H54 (cell line): ENCODE data around the gene SERPINB10.

Experiments used
- DNase-seq: peaks from one replicate; pipeline ENCODE4 v3.0.0; 2011; ENCODE audit warnings: low spot score, mixed read lengths; ENCODE audit not compliant: insufficient read length
- FAIRE-seq: peaks from 3 replicates; lab custom pipeline; 2011; peaks lifted over from hg19 to GRCh38; lab: Jason Lieb, UNC
- POLR2A ChIP-seq: IDR thresholded peaks from 2 replicates; pipeline ENCODE4 v1.6.1; 2011; ENCODE audit warnings: low read depth, mild to moderate bottlenecking, low read length

The SERPINB10 gene

GRCh38 chr18:63970809-63971205, 63.0 kb downstream of the SERPINB10 start:
- no peak for TF ChIP-seq POLR2A
- FAIRE-seq, result no peak
- DNase-seq, result no peak

- DNase-seq (no peak), FAIRE-seq (no peak)
- TF ChIP-seq POLR2A, result no peak
Measured at GRCh38 chr18:63971320-63972001, 63.7 kb downstream of the SERPINB10 start.

DNA sequence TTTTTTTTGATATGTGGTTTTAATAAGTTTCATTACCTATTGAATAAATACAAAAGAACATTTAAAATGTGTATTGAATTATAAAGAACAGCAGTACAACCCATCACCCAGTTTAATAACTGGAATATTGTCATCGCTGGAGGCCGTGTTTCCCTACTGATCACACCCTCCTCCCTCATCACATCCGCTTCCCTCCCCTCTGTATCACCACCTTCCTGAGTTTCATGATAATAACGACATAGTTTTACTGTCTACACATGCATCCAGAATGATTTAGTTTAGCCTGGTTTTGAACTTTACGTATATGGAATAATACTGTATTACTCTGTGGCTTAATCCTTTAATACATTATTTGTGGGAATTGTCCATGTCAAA, 64.2 kb downstream of the SERPINB10 start:
- DNase-seq (no peak), FAIRE-seq (no peak)
- no peak for TF ChIP-seq POLR2A

- FAIRE-seq, result no peak
- no peak for DNase-seq
- TF ChIP-seq POLR2A, result no peak
Measured at GRCh38 chr18:63974991-63975390, 67.2 kb downstream of the SERPINB10 start.

- no peak for TF ChIP-seq POLR2A
- FAIRE-seq (no peak), DNase-seq (no peak)
Measured at GRCh38 chr18:63975628-63976027, 67.9 kb downstream of the SERPINB10 start.

DNA sequence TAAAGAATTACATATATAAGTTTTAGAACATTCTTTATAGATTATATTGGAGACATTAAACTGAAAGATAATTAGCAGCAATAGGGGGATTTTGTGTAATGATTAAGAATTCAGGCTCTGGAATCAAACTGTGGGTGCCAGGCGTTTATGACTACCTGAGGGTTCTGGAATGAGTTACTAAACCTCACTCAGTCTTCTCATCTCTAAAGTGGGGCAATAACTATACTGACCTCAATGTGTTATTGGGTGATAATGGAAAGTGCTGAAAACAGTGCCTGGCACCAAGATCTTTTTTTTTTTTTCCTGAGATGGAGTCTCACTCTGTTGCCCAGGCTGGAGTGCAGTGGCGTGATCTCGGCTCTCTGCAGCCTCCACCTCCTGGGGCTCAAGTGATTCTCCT, 69.3 kb downstream of the SERPINB10 start:
- DNase-seq, result no peak
- no peak for TF ChIP-seq POLR2A
- no peak for FAIRE-seq

DNA sequence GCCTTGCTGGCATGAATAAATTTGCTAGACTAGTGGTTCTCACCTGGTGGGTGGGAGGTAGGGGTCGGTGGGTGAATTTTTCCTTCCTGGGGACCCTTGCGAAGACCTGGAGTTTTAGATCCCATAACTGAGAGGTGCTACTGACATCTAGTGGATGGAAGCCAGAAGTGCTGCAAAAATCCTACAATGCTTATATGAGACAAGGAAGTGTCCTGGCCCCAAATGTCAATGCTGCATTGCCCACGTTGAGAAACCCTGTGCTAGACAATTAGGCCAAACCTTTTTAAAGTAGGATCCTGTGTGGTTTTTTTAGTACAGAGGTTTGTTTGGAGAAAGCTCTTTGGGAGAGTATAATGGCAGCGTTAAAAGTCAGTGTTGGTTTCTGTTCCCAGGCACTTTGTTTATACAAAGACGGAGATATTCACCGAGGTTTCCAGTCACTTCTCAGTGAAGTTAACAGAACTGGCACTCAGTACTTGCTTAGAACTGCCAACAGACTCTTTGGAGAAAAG, 71.7 kb downstream of the SERPINB10 start:
- peak; percentile 64 for FAIRE-seq
- TF ChIP-seq POLR2A, result no peak
- DNase-seq, result no peak

- TF ChIP-seq POLR2A, result no peak
- FAIRE-seq, result no peak
- no peak for DNase-seq
Measured at GRCh38 chr18:63980027-63980426, 72.3 kb downstream of the SERPINB10 start.

GRCh38 chr18:63980896-63981460, 73.2 kb downstream of the SERPINB10 start:
- FAIRE-seq (no peak), DNase-seq (no peak)
- TF ChIP-seq POLR2A, result no peak

DNA sequence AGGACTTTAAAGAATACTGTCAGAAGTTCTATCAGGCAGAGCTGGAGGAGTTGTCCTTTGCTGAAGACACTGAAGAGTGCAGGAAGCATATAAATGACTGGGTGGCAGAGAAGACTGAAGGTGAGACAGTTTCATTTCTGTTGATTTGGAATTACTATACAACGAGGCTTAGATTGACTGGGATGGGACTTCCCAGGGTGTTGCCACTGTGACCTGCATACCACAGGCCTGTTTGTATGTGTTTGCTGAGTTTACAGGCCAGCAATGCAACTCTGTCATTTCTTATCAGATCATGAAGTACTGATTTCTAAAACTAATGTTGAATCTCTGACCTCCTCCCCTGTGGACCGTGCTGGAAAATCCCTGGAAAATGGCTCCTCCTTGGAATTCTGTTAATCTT, 74.0 kb downstream of the SERPINB10 start:
- FAIRE-seq (no peak), DNase-seq (no peak)
- no peak for TF ChIP-seq POLR2A

- no peak for TF ChIP-seq POLR2A
- FAIRE-seq (no peak), DNase-seq (no peak)
Measured at GRCh38 chr18:63982361-63982760, 74.6 kb downstream of the SERPINB10 start.
